ENCODE measurements around the gene MAGED1.

- TF ChIP-seq EZH2 (IDR thresholded peaks at IDR 0.05; ENCODE audit: insufficient read depth, poor library complexity, severe bottlenecking) (no peak), EZH2phosphoT487 (IDR thresholded peaks at IDR 0.05; ENCODE audit: insufficient read depth, low read depth) (no peak)
Observed at GRCh38 chrX:51874123-51874522, 19.3 kb upstream of the MAGED1 start.

Measured in GM23248 (cell line).